NCI-H2171 treated with DMSO at 0.1 percent for 48 hours (cell line): ENCODE results near the gene RBP3.

Experiments used
- DNase-seq: peaks from one replicate; lab custom pipeline; 2025; lab: John Stamatoyannopoulos, UW

RBP3 gene

GRCh38 chr10:47357911-47358310, 9.7 kb downstream of the RBP3 start:
- no peak for DNase-seq

DNA sequence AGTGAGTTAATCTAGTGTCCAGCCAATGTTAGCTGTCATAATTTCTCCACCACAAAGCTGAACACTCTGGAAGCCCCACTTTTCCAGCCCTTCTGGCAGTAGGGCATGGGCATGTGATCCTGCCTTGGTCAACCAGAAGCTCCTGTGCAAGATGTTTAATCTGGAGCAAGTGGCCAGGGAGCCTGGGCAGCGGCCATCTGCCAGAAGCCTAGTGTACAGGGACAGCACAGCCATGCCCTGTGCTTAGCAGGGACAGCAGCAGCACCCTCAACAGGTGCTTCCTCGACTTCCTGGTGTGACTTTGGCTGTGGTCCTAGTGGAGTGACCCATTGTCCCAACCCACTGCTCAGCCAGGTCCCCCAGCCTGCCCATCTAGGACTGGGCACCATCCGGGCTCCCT, 10.3 kb downstream of the RBP3 start:
- DNase-seq = no peak

GRCh38 chr10:47359101-47359500, 10.9 kb downstream of the RBP3 start:
- DNase-seq = no peak

- no peak for DNase-seq
Observed at GRCh38 chr10:47359626-47360418, 11.7 kb downstream of the RBP3 start.

DNA sequence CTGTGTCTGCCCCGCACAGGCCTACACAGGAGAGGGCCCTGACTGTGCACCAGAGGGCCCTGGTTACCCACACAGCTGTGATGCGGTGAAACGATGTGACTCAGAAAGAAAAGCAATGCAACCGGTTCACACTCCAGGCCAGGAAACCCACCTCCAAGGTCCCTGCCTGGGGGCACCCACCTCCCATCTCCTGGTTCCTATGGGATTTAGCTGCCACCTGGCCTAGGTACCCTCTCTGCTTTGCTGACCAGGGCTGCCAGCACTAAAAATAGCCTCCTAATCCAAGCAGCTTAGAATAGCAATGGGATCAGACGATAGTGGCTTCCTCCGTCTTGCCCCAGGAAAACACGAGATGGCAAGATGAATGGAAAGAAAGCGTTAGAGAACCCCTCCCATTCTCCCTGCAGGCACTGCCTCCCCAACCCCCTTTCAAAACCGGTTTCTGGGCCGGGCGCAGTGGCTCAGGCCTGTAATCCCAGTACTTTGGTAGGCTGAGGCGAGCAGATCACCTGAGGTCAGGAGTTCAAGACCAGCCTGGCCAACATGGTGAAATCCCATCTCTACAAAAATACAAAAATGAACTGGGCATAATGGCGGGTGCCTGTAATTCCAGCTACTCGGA, 12.4 kb downstream of the RBP3 start:
- no peak for DNase-seq

DNA sequence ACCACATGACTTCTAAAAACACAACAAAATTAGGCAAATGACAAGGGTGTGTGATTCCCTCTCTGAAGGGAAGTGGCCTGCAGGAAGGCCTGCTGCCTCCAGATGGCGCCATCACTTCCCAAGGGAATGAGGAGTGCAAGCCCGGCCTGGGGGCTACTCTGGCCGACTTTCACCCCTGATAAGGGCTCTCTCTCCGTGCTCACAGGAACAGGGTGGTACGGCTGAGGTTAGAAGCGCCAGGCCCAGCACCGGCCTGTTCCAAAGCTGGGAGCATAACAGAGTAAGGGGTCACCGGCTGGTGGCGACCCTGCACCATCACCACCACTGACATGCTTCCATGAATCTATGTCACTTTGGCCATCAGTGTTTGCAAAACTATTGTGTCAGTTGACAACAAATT, 13.1 kb downstream of the RBP3 start:
- no peak for DNase-seq

DNA sequence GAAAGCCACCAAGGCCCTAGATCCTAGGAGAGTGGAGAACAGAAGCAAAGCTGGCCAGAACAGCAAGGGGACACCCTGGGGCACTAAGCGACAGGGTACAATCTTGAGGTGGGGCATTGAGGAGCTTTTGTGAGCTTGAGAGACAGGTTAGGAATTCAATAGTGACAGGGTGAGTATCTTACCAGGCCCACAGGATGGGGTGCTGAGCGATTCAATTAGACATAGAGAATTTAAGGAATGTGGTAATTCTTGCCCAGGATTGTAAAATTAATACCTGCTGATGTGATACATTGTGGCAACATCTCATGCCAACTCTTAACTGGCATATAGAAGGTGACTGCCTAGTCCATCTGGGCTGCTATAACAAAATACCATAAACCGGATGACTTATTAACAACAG, 14.0 kb downstream of the RBP3 start:
- no peak for DNase-seq

GRCh38 chr10:47363781-47364180, 15.6 kb downstream of the RBP3 start:
- no peak for DNase-seq

DNA sequence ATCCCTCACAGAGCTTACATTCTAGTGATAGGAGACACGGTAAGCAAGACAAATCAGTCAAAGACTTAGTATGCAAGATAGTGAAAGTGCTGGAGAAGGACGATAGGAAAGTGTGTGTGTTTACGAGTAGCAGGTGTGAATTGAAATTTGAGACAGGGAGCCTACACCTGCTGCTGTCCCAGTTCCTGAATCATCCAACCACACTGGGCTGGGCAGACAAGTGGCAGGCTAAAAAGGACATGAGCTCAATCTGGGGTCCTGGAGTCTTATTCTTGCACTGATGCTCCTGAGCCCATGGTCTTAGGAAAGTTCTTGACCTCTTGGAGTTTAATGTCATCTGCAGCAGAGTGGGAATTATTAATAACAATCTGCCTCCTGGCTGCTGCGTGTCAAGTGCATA, 16.2 kb downstream of the RBP3 start:
- peak; percentile 86 for DNase-seq

GRCh38 chr10:47364911-47365310, 16.7 kb downstream of the RBP3 start:
- DNase-seq = no peak

- peak; percentile 3 for DNase-seq
Observed at GRCh38 chr10:47365431-47366180, 17.4 kb downstream of the RBP3 start.

DNA sequence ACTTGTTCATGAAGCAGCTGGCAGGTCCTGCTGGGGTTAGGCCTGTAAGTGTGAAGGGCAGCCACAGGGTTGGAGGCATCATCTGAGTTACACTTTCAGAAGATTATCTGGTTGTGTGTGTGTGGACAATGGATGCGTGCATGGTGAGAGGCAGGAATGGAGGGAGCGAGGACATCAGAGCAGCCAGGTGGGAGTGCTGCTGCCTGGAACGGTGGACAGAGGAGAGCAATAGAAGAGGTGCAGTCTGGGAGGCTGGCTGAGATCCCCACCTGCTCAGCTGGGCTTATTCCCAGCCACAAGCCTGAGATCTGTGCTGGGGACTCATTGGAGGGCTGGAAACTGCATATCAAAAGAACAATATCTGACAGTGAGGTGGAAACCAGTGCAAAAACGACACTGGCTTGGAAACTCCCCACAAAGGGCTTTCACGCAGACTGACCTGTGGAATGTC, 18.0 kb downstream of the RBP3 start:
- no peak for DNase-seq

GRCh38 chr10:47366731-47367460, 18.7 kb downstream of the RBP3 start:
- no peak for DNase-seq

DNA sequence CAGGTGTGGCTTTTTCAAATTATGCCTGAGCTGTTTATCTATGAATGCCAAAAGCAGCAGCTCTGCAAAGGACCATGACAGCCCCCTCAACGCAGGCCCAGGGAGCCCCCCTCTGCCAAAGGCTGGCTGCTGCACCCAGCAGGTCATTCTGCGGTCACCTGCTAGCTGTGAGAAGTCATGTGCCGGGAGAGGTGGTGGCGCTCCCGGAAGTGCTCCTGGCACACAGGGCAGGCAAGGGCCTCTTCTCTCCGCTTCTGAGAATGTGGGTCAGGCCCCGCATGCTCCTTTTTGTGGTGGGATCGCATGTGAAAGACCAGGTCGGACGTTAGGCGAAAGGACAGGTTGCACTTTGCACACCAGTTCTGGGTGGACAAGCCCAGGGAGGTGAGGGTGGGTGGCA, 19.5 kb downstream of the RBP3 start:
- DNase-seq = no peak

- no peak for DNase-seq
Observed at GRCh38 chr10:47368431-47369180, 20.4 kb downstream of the RBP3 start.

GRCh38 chr10:47369251-47369894, 21.2 kb downstream of the RBP3 start:
- no peak for DNase-seq

DNA sequence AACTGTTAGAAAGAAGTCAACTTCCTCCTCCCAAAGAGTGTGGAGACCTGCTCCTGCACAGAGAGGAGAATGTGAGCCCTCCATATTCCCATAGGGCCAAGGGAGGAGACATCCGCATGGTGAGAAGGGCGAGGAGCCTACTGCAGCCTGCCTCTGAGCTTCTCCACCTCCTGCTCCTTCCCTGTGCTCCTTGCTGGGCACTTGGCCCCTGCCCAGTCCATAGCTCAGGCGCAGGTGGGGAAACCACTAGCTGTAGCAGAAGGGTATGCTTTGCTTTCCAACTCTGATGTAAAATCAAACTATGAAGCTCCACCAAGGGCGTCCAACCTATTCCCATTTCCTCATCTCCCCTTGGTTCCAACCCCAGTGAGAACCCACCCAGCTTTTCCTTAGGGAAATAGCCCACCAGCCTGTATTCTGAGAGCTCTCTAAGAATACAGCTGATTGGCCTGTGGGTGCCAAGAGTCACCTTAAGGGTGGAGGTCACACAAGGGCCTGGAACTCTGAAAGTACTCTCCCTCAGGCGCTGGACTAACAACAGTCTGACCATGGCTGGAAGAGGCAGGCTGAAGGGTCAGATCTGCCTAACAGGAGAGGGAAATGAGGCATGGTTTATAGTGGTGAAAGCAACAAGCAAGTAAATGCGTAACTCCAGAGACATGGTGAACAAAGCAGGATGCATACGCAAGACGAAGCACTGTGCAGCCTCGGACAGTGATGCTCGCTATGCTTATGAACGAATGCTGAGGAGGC, 22.0 kb downstream of the RBP3 start:
- no peak for DNase-seq

DNA sequence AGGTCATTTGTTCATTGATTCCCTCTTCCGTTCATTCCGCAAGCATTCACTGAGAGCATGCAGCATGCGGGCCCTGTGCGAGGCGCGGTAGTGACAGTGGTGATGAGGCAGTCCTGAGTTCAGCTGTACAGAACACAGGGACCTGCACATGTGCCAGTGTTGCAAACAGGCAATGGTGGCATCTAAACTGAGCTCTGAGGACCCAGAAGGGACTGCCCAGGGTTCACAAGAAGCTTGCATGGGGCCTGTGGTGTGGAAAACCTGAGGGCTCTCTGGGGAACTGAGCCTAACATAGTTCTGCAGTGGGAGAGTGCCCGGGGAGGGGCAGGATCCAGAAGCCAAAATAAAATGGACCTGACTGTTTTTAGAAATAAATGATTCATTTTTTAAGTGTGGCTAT, 22.7 kb downstream of the RBP3 start:
- DNase-seq = no peak

DNA sequence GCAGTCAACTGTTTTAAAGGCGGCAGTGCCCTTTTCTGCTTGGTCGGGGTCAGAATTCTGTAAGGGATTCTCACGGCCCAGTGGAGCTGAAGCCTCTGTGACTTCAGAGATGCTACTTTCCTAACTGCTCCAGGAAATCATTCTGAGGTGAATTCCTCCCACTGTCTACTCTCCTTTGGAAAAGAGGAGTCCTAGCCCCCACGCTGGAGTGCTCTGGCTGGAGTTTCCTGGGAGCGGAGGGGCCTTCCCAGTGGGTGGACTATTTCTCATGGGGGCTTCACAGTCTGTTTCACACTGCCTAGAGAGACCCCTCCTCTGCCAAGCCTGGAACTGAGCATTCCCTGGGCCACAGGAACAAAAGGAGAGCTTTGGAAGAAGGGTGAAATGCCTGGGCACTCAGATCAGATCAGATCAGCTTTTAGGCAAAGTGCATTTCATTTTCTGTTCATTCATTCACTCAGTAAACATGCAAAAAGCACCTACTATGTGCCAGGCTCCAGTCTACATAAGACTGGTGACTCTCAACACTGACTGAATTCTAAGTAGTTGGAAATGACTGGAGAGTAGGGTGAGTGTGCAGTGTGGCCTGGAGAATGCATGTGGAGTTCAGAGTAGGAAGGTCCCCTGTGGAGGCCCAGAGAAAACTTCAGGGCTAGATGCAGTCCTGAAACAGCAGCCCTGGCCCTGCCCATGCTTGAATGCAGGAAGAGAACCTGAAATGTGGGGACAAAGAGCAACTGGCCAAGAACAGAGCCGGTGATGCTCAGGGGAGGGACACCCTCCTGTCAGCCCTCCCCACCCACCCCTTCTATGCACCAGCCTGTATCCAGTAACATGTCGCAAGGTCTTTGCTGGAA, 23.7 kb downstream of the RBP3 start:
- no peak for DNase-seq
